GM12875 (cell line): ENCODE data around the gene ZMIZ2.

Experiments
- H3K4me3 ChIP-seq: one replicate; pipeline ENCODE4 v1.5.1; 2011; ENCODE audit warnings: low read depth, low read length, control low read depth
- CTCF ChIP-seq: IDR thresholded peaks from 2 replicates; pipeline ENCODE4 v1.5.1; 2011; ENCODE audit warnings: low read depth, mild to moderate bottlenecking, control low read depth, inconsistent platforms, low read length, moderate library complexity, borderline replicate concordance; ENCODE audit not compliant: insufficient read depth

Gene ZMIZ2

GRCh38 chr7:44707558-44708230, 41.0 kb upstream of the ZMIZ2 start:
- TF ChIP-seq CTCF, result no peak

GRCh38 chr7:44709011-44709915, 39.4 kb upstream of the ZMIZ2 start:
- TF ChIP-seq CTCF, result no peak
- no peak overlapping the region for H3K4me3 ChIP-seq

More at GRCh38 chr7:44707558-44708230, 41.0 kb upstream of the ZMIZ2 start:
- H3K4me3 ChIP-seq, result no peak overlapping the region

GRCh38 chr7:44709945-44710596, 38.6 kb upstream of the ZMIZ2 start:
- TF ChIP-seq CTCF, result no peak
- no peak overlapping the region for H3K4me3 ChIP-seq

- no peak overlapping the region for H3K4me3 ChIP-seq
- TF ChIP-seq CTCF, result no peak
Observed at GRCh38 chr7:44711528-44711927, 37.1 kb upstream of the ZMIZ2 start.

GRCh38 chr7:44712012-44712411, 36.6 kb upstream of the ZMIZ2 start:
- no peak for TF ChIP-seq CTCF
- H3K4me3 ChIP-seq, result no peak overlapping the region

- TF ChIP-seq CTCF, result no peak
- H3K4me3 ChIP-seq, result no peak overlapping the region
Observed at GRCh38 chr7:44713141-44713540, 35.5 kb upstream of the ZMIZ2 start.
